Neural progenitor cell (in vitro differentiated cells): Measurements from ENCODE around the gene DNAH10.

ENCODE experiments used
- EZH2 ChIP-seq: fragments of 200-600 bp; sonication (generic); IDR thresholded peaks from 2 replicates; pipeline ENCODE4 v1.6.1; 2017; ENCODE audit warnings: antibody characterized with exemption, mild to moderate bottlenecking, moderate library complexity
- TF ChIP-seq, protein P1 (sequence below): fragments of 200-600 bp; sonication (generic); IDR thresholded peaks from 2 replicates; pipeline ENCODE4 v1.5.1; 2017; ENCODE audit warnings: antibody characterized with exemption, mild to moderate bottlenecking

DNA sequence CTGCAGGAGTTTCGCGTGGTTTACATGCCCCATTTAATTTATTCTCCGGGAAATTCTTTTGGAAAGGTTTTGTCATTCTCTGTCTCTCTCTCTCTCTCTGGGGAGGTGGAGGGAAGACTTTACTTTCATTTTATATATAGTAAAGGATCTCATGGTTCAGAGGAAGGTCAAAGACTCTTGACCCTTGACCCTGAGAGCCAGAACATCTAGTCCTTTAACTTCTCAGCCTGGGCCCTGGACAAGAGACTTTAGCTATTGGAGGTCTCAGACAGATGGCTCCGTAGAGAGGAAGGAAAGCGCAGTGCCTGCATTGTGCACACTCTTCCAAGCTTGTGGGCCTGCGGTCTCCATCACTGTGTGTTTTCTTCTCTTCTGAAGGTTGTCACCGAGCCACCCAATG, 166.8 kb downstream of the DNAH10 start:
- TF ChIP-seq, protein P1, sequence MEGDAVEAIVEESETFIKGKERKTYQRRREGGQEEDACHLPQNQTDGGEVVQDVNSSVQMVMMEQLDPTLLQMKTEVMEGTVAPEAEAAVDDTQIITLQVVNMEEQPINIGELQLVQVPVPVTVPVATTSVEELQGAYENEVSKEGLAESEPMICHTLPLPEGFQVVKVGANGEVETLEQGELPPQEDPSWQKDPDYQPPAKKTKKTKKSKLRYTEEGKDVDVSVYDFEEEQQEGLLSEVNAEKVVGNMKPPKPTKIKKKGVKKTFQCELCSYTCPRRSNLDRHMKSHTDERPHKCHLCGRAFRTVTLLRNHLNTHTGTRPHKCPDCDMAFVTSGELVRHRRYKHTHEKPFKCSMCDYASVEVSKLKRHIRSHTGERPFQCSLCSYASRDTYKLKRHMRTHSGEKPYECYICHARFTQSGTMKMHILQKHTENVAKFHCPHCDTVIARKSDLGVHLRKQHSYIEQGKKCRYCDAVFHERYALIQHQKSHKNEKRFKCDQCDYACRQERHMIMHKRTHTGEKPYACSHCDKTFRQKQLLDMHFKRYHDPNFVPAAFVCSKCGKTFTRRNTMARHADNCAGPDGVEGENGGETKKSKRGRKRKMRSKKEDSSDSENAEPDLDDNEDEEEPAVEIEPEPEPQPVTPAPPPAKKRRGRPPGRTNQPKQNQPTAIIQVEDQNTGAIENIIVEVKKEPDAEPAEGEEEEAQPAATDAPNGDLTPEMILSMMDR, result no peak
- TF ChIP-seq EZH2, result no peak
